ENCODE measurements around the gene POTEM. TPM values are rescaled to one million over a fixed set of nuclear protein-coding genes. Genes with fewer than 3 reads are reported as not detected.
"Not testable (repeated sequence)": the region's sequence is repeated elsewhere in the genome, so short reads cannot be mapped to it uniquely, and the experiment has no call there.

POTEM gene
- polyA plus RNA-seq, 6 donors from 2014 or later = not detected

- not testable (repeated sequence) for H3K9me3 Mint-ChIP-seq, H3K4me3 Mint-ChIP-seq, H3K27ac Mint-ChIP-seq
Measured at GRCh38 chr14:19007678-19008077, 40.4 kb downstream of the POTEM start.

GRCh38 chr14:19011029-19011428 lies 43.8 kb downstream of the POTEM start:
- H3K27ac Mint-ChIP-seq = not testable (repeated sequence)

More at GRCh38 chr14:19007678-19008077, 40.4 kb downstream of the POTEM start:
- DNase-seq; ATAC-seq (ENCODE audit: low read depth in 2 of 2); H3K4me1 Mint-ChIP-seq; H3K27me3 Mint-ChIP-seq; H3K36me3 Mint-ChIP-seq: not testable (repeated sequence)

GRCh38 chr14:19011703-19012102 lies 44.5 kb downstream of the POTEM start:
- H3K4me1 Mint-ChIP-seq; ATAC-seq (ENCODE audit: low read depth in 2 of 2); H3K4me3 Mint-ChIP-seq; DNase-seq; H3K36me3 Mint-ChIP-seq; H3K9me3 Mint-ChIP-seq; H3K27ac Mint-ChIP-seq; H3K27me3 Mint-ChIP-seq: not testable (repeated sequence)

More at GRCh38 chr14:19011029-19011428, 43.8 kb downstream of the POTEM start:
- not testable (repeated sequence) for H3K36me3 Mint-ChIP-seq; H3K4me3 Mint-ChIP-seq; DNase-seq; H3K4me1 Mint-ChIP-seq; H3K27me3 Mint-ChIP-seq; H3K9me3 Mint-ChIP-seq; ATAC-seq (ENCODE audit: low read depth in 2 of 2)

GRCh38 chr14:19015185-19015584 lies 48.0 kb downstream of the POTEM start:
- H3K27ac Mint-ChIP-seq; ATAC-seq (ENCODE audit: low read depth in 2 of 2); H3K4me3 Mint-ChIP-seq; H3K9me3 Mint-ChIP-seq; H3K4me1 Mint-ChIP-seq; H3K36me3 Mint-ChIP-seq; H3K27me3 Mint-ChIP-seq; DNase-seq: not testable (repeated sequence)

- H3K27ac Mint-ChIP-seq; H3K27me3 Mint-ChIP-seq; H3K36me3 Mint-ChIP-seq; DNase-seq; H3K9me3 Mint-ChIP-seq; ATAC-seq (ENCODE audit: low read depth in 2 of 2); H3K4me3 Mint-ChIP-seq; H3K4me1 Mint-ChIP-seq: not testable (repeated sequence)
Measured at GRCh38 chr14:19025080-19025589, 57.9 kb downstream of the POTEM start.

GRCh38 chr14:19026649-19027351 lies 59.6 kb downstream of the POTEM start:
- H3K27me3 Mint-ChIP-seq; DNase-seq; H3K4me3 Mint-ChIP-seq; H3K9me3 Mint-ChIP-seq; ATAC-seq (ENCODE audit: low read depth in 2 of 2); H3K4me1 Mint-ChIP-seq; H3K27ac Mint-ChIP-seq; H3K36me3 Mint-ChIP-seq: not testable (repeated sequence)

GRCh38 chr14:19027895-19028294 lies 60.7 kb downstream of the POTEM start:
- H3K27ac Mint-ChIP-seq; H3K4me3 Mint-ChIP-seq; H3K4me1 Mint-ChIP-seq; H3K27me3 Mint-ChIP-seq; H3K36me3 Mint-ChIP-seq; ATAC-seq (ENCODE audit: low read depth in 2 of 2); H3K9me3 Mint-ChIP-seq; DNase-seq: not testable (repeated sequence)

- not testable (repeated sequence) for H3K9me3 Mint-ChIP-seq, H3K27me3 Mint-ChIP-seq
Measured at GRCh38 chr14:19036811-19037382, 69.7 kb downstream of the POTEM start.

GRCh38 chr14:19038060-19038664 lies 70.9 kb downstream of the POTEM start:
- H3K4me3 Mint-ChIP-seq; H3K9me3 Mint-ChIP-seq; H3K4me1 Mint-ChIP-seq; ATAC-seq (ENCODE audit: low read depth in 2 of 2); DNase-seq; H3K27ac Mint-ChIP-seq; H3K36me3 Mint-ChIP-seq; H3K27me3 Mint-ChIP-seq: not testable (repeated sequence)

More at GRCh38 chr14:19036811-19037382, 69.7 kb downstream of the POTEM start:
- not testable (repeated sequence) for H3K36me3 Mint-ChIP-seq; ATAC-seq (ENCODE audit: low read depth in 2 of 2); H3K4me3 Mint-ChIP-seq; H3K4me1 Mint-ChIP-seq; DNase-seq; H3K27ac Mint-ChIP-seq

GRCh38 chr14:19038785-19039184 lies 71.6 kb downstream of the POTEM start:
- not testable (repeated sequence) for H3K4me1 Mint-ChIP-seq; H3K9me3 Mint-ChIP-seq; H3K27me3 Mint-ChIP-seq; H3K4me3 Mint-ChIP-seq; DNase-seq; H3K36me3 Mint-ChIP-seq; H3K27ac Mint-ChIP-seq; ATAC-seq (ENCODE audit: low read depth in 2 of 2)

GRCh38 chr14:19043384-19043783 lies 76.2 kb downstream of the POTEM start:
- not testable (repeated sequence) for ATAC-seq (ENCODE audit: low read depth in 2 of 2); H3K27me3 Mint-ChIP-seq; DNase-seq; H3K9me3 Mint-ChIP-seq; H3K27ac Mint-ChIP-seq; H3K4me3 Mint-ChIP-seq; H3K4me1 Mint-ChIP-seq; H3K36me3 Mint-ChIP-seq

All from naive B cell (primary cell).